ENCODE data around the gene LIMD2.

DNA sequence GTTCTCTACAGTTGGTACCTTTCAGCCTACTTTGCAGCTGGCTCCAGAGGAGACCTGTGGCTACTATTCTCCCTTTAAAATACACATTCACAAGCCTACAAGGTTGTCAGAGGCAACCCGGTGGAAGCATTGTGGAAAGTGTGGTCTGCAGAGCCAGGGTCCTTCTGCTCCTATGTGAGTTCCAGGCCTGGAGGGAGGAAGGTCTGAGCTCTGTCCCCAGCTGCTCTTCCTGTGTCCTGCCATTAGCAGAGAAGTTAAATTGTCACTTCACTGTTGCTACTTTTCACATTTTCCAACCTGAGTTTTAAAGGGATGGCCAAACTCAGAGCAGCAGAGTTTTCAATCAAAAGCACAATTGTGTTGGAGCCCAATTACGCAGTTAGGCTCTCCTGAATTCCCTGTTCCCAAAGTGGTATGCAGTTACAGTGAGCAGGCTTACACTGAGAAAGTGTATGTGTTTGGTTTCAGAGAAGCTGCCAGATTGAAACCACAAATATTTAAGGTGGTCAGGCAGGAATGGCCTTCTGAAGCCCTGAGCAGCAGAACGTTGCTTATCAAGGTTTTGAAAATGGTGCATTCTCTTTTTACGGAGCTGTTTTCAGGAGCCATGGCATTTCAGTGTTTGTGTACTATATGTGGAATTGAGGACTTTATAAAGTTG lies 52.7 kb downstream of the LIMD2 start:
- TF ChIP-seq, protein P1, sequence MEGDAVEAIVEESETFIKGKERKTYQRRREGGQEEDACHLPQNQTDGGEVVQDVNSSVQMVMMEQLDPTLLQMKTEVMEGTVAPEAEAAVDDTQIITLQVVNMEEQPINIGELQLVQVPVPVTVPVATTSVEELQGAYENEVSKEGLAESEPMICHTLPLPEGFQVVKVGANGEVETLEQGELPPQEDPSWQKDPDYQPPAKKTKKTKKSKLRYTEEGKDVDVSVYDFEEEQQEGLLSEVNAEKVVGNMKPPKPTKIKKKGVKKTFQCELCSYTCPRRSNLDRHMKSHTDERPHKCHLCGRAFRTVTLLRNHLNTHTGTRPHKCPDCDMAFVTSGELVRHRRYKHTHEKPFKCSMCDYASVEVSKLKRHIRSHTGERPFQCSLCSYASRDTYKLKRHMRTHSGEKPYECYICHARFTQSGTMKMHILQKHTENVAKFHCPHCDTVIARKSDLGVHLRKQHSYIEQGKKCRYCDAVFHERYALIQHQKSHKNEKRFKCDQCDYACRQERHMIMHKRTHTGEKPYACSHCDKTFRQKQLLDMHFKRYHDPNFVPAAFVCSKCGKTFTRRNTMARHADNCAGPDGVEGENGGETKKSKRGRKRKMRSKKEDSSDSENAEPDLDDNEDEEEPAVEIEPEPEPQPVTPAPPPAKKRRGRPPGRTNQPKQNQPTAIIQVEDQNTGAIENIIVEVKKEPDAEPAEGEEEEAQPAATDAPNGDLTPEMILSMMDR (conservative IDR thresholded peaks at IDR 0.05; ENCODE audit: low read length): no peak
- TF ChIP-seq EZH2phosphoT487 (IDR thresholded peaks at IDR 0.05; ENCODE audit: borderline replicate concordance): no peak

Measured in Loucy (cell line).